Measurements from ENCODE around the gene GNL2. TPM values are rescaled to one million over a fixed set of nuclear protein-coding genes. Genes with fewer than 3 reads are reported as not detected.

GNL2 gene
- total RNA-seq = 45.9 and 48.6 TPM in 2 replicates

GRCh38 chr1:37595440-37596181 is at the start of gene GNL2:
TSS of gene GNL2 (minus strand) at chr1:37595937. CDS start at chr1:37595822, 115 bp downstream.

GRCh38 chr1:37634244-37634991 is 38.7 kb upstream of the GNL2 start, which contains the start of gene RSPO1:
TSS of gene RSPO1 (minus strand) at chr1:37634892. CDS start at chr1:37629661, 5,231 bp downstream.

GRCh38 chr1:37556712-37557196 is 39.0 kb downstream of the GNL2 start, which contains the start of gene DNALI1:
TSS of gene DNALI1 (plus strand) at chr1:37556940. CDS start at chr1:37556995, 55 bp downstream.

GRCh38 chr1:37553927-37554808 is 41.6 kb downstream of the GNL2 start, which contains the start of gene SNIP1:
TSS of gene SNIP1 (minus strand) at chr1:37554293. CDS start at chr1:37554229, 64 bp downstream.

Small RNAs within 50 kb of the gene (small RNA-seq; reads per million reads assigned to genes)
- not detected for gene AL034379.1

Other genes with a start within 250 kb of the GNL2 start
- gene ZC3H12A, start 121.4 kb downstream of the GNL2 start, total RNA-seq = 10.2 and 11.3 TPM in 2 replicates
- 53.0 and 75.3 TPM in 2 replicates for gene MEAF6, start 81.2 kb downstream of the GNL2 start, total RNA-seq
- 9.1 and 11.4 TPM in 2 replicates for gene SNIP1, start 41.6 kb downstream of the GNL2 start, total RNA-seq
- gene DNALI1, start 39.0 kb downstream of the GNL2 start, total RNA-seq = 3.4 and 7.9 TPM in 2 replicates
- gene RSPO1, start 39.0 kb upstream of the GNL2 start, total RNA-seq = not detected in 2 replicates
- gene CDCA8, start 96.6 kb upstream of the GNL2 start, total RNA-seq = 2.7 and 7.9 TPM in 2 replicates
- under 0.01 TPM in 1 of 2 replicates, not detected in the other for gene EPHA10, start 169.2 kb upstream of the GNL2 start, total RNA-seq
- gene MANEAL, start 197.9 kb upstream of the GNL2 start, total RNA-seq = 0.98 and 2.0 TPM in 2 replicates
- gene C1orf122, start 211.9 kb upstream of the GNL2 start, total RNA-seq = 14.5 and 26.4 TPM in 2 replicates
- 5.1 and 10.7 TPM in 2 replicates for gene YRDC, start 212.3 kb upstream of the GNL2 start, total RNA-seq

Measured in placental epithelial cell (primary cell).